Sigmoid colon (tissue), 4 donors: ENCODE measurements around the gene AUTS2.

Source experiments
- CTCF ChIP-seq, 4 experiments: fragments of 450-650 bp in 3 of 4; fragments of 200-600 bp in 1 of 4; IDR thresholded peaks; one replicate each; pipeline ENCODE4 v1.5.1; 2016 to 2019; ENCODE audit warnings: antibody characterized with exemption in 4 of 4, mild to moderate bottlenecking in 3 of 4, moderate library complexity in 2 of 4
- EP300 ChIP-seq, 4 donors: sonication (generic); formaldehyde crosslinking; IDR thresholded peaks; one replicate each; pipeline ENCODE4 v1.6.1; 2017; ENCODE audit warnings: antibody characterized with exemption in 4 of 4
- POLR2A ChIP-seq, 2 donors: fragments of 450-650 bp; IDR thresholded peaks; one replicate each; pipeline ENCODE4 v1.6.1; 2016; ENCODE audit warnings: antibody characterized with exemption in 2 of 2, mild to moderate bottlenecking in 2 of 2, moderate library complexity in 2 of 2
- POLR2AphosphoS5 ChIP-seq, 4 donors: sonication (generic); formaldehyde crosslinking; IDR thresholded peaks; one replicate each; pipeline ENCODE4 v1.6.1; 2017; ENCODE audit warnings: antibody characterized with exemption in 4 of 4

DNA sequence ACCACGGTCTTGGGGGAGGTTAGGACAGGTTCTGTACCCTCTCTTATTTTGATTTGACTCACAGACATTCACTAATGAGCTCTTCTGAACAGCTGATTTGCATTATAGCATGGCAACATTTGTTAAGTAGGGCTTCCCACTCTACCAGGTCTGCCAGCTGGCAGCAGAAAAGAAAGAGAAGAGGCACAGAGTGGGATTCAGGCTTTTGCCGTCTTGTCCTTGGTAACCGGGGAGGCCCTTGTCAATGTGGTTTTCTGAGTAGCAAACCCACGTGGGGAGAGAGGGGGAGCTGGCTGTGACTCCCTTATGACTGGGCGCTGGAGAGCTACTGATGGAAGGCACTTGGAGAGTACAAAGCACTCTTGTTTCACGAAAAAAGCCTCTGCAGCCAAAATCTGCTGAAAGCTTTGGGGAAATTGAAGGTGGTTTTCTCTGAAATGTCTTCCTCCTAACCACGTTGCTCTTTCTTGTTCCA lies 1178.4 kb downstream of the AUTS2 start:
- no peak for TF ChIP-seq CTCF (IDR thresholded peaks at IDR 0.05)
- TF ChIP-seq POLR2A (IDR thresholded peaks at IDR 0.05), result no peak
- no peak for TF ChIP-seq POLR2AphosphoS5 (IDR thresholded peaks at IDR 0.05)
- TF ChIP-seq EP300 (IDR thresholded peaks at IDR 0.05), result no peak
